K562 (cell line): ENCODE results near the gene GAB2. TPM values are rescaled to one million over a fixed set of nuclear protein-coding genes. Genes with fewer than 3 reads are reported as not detected.

ENCODE experiments used
- CXXC5 ChIP-seq: fragments of 250-450 bp; sonication (Bioruptor Pico); IDR thresholded peaks from 2 replicates; pipeline ENCODE4 v1.8.0; 2022; ENCODE audit warnings: inconsistent platforms, mild to moderate bottlenecking, moderate library complexity
- DDX20 ChIP-seq: fragments of 450-650 bp; IDR thresholded peaks from 2 replicates; pipeline ENCODE4 v1.6.1; 2016; ENCODE audit warnings: missing genetic modification characterization, low read depth, mild to moderate bottlenecking, missing compliant biosample characterization, moderate library complexity
- E2F8 ChIP-seq: fragments of 450-650 bp; IDR thresholded peaks from 2 replicates; pipeline ENCODE4 v1.7.1; 2018; ENCODE audit warnings: mild to moderate bottlenecking, low read depth; ENCODE audit not compliant: partially characterized antibody
- ELK1 ChIP-seq: sonication (generic); formaldehyde crosslinking; IDR thresholded peaks from 2 replicates; pipeline ENCODE4 v1.8.1; 2022; ENCODE audit warnings: missing genetic modification reagents
- ILK ChIP-seq: fragments of 450-650 bp; IDR thresholded peaks from 2 replicates; pipeline ENCODE4 v1.6.1; 2016; ENCODE audit warnings: missing genetic modification characterization, low read depth, mild to moderate bottlenecking, missing compliant biosample characterization, moderate library complexity, borderline replicate concordance
- MEF2D ChIP-seq: conservative IDR thresholded peaks from 2 replicates; pipeline ENCODE4 v1.6.1; 2016; ENCODE audit warnings: low read depth, missing genetic modification characterization, missing compliant biosample characterization
- MLLT1 ChIP-seq, 2 experiments: fragments of 450-650 bp; IDR thresholded peaks; 2 replicates each; pipeline ENCODE4 v1.6.1; 2016
- NR2C2 ChIP-seq, 2 experiments: fragments of 200-800 bp in 1 of 2; sonication (Bioruptor generic) in 1 of 2; sonication (generic) in 1 of 2; formaldehyde crosslinking in 1 of 2; IDR thresholded peaks; 2 replicates each; pipeline versions ENCODE4 v1.6.1 to v1.8.0; 2016 to 2022; ENCODE audit warnings: mild to moderate bottlenecking in 1 of 2, missing compliant biosample characterization in 1 of 2, missing genetic modification characterization in 1 of 2, missing genetic modification reagents in 1 of 2
- NR3C1 ChIP-seq: sonication (generic); formaldehyde crosslinking; IDR thresholded peaks from 2 replicates; pipeline ENCODE4 v1.8.1; 2022; ENCODE audit warnings: missing genetic modification reagents
- PHB ChIP-seq: fragments of 250-450 bp; sonication (Bioruptor Pico); IDR thresholded peaks from 2 replicates; pipeline ENCODE4 v1.5.0; 2021
- SMAD1 ChIP-seq: fragments of 150-350 bp; IDR thresholded peaks from 2 replicates; pipeline ENCODE4 v1.6.1; 2014; ENCODE audit warnings: low read length, low read depth; ENCODE audit not compliant: partially characterized antibody
- SRF ChIP-seq, 2 experiments: fragments of 250-450, 450-650 bp in 1 of 2; sonication (Bioruptor Pico) in 1 of 2; sonication (generic) in 1 of 2; formaldehyde crosslinking; IDR thresholded peaks; 2 replicates each; pipeline versions ENCODE4 v1.5.0 to v1.5.1; 2020 to 2022; ENCODE audit warnings: mild to moderate bottlenecking in 1 of 2, missing genetic modification reagents in 1 of 2
- STAT5B ChIP-seq: fragments of 250-450 bp; sonication (Bioruptor Pico); IDR thresholded peaks from 2 replicates; pipeline ENCODE4 v1.8.0; 2021; ENCODE audit warnings: mild to moderate bottlenecking, inconsistent platforms
- TFE3 ChIP-seq: fragments of 450-650 bp; formaldehyde crosslinking; IDR thresholded peaks from 2 replicates; pipeline ENCODE4 v1.4.0; 2020; ENCODE audit warnings: mild to moderate bottlenecking, mixed read lengths
- ZKSCAN8 ChIP-seq: fragments of 200-800 bp; sonication (Bioruptor generic); IDR thresholded peaks from 2 replicates; pipeline ENCODE4 v1.6.1; 2016; ENCODE audit warnings: missing genetic modification characterization, missing compliant biosample characterization
- ZNF518B ChIP-seq: fragments of 250-450 bp; sonication (Bioruptor Pico); IDR thresholded peaks from 2 replicates; pipeline ENCODE4 v1.5.0; 2021; ENCODE audit warnings: mild to moderate bottlenecking, moderate library complexity
- polyA plus RNA-seq, 8 experiments: library from polyadenylated mRNA; depleted of rRNA in 4 of 8; stranded (reverse) in 5 of 8; unstranded in 3 of 8; fragments of >200 nt; fragmentation: Nextera tagmentation in 2 of 8; fragmentation: Illumina TruSeq in 1 of 8; extraction: Ambion mirVana in 2 of 8; extraction: Trizol in 1 of 8; gene quantifications; 2 replicates each; pipeline versions ENCODE4 v1.2.1 to v1.2.3, GENCODE V29; 2011 to 2014; ENCODE audit warnings: inconsistent platforms in 1 of 8, missing spikeins in 1 of 8
- total RNA-seq, 7 experiments: library from RNA; depleted of rRNA in 6 of 7; stranded (reverse); fragments of >200 nt in 6 of 7; fragmentation: Illumina TruSeq in 2 of 7; extraction: Trizol in 2 of 7; gene quantifications; 2 replicates each; pipeline versions ENCODE4 v1.2.1 to v1.2.3, GENCODE V29; 2011 to 2021; ENCODE audit warnings: low replicate concordance in 1 of 7

Gene GAB2
- total and polyA plus RNA-seq, 9 of the 15 experiments (the other 6 are each of a cell fraction or from before 2014, with no cell fraction given), result 2.3 to 35.2 (median 16.1) TPM

- no peak for TF ChIP-seq ELK1 (CRISPR knock-in tag)
- TF ChIP-seq DDX20 (tag), result no peak
- TF ChIP-seq ZKSCAN8 (CRISPR knock-in tag), result peak; percentile 89
- TF ChIP-seq MLLT1 (IDR thresholded peaks at IDR 0.05), result peak in 1 of 2 experiments; percentile 79; a peak in 2 of 4 replicates
- peak; percentile 73 for TF ChIP-seq E2F8
- TF ChIP-seq ZNF518B (CRISPR knock-in tag), result no peak
- TF ChIP-seq ILK, result no peak
- TF ChIP-seq MEF2D (tag), result no peak; the same call in 1 of the 2 replicates
- TF ChIP-seq SRF (CRISPR knock-in tag; IDR thresholded peaks at IDR 0.05), result no peak; a peak in 1 of 4 replicates
- TF ChIP-seq SMAD1, result no peak
- no peak for TF ChIP-seq PHB (CRISPR knock-in tag)
- TF ChIP-seq TFE3, result no peak
- no peak for TF ChIP-seq NR3C1 (CRISPR knock-in tag)
- no peak for TF ChIP-seq NR2C2 (CRISPR knock-in tag; IDR thresholded peaks at IDR 0.05)
- TF ChIP-seq NR2C2 (tag; IDR thresholded peaks at IDR 0.05), result peak; percentile 59
- no peak for TF ChIP-seq STAT5B (CRISPR knock-in tag)
- peak; percentile 82 for TF ChIP-seq CXXC5 (CRISPR knock-in tag)
Observed at GRCh38 chr11:78292109-78292803, 125.4 kb downstream of the GAB2 start (continued).
